Left kidney (tissue), 2 donors: ENCODE measurements around the gene PSMF1. TPM values are rescaled to one million over a fixed set of nuclear protein-coding genes. Genes with fewer than 3 reads are reported as not detected.

ENCODE experiments used
- DNase-seq: peaks from one replicate; pipeline ENCODE4 v3.0.0-alpha.2; 2013
- polyA plus RNA-seq: library from polyadenylated mRNA; unstranded; fragments of 120-200 nt; gene quantifications from one replicate; pipeline ENCODE4 v1.2.1, GENCODE V29; 2013; ENCODE audit not compliant: insufficient read length

PSMF1 gene
- polyA plus RNA-seq, 1 donor, result 111 TPM

- no peak for DNase-seq
Observed at GRCh38 chr20:1188347-1188746, 69.9 kb downstream of the PSMF1 start.

- no peak for DNase-seq
Observed at GRCh38 chr20:1189827-1190226, 71.4 kb downstream of the PSMF1 start.

- no peak for DNase-seq
Observed at GRCh38 chr20:1190847-1191246, 72.4 kb downstream of the PSMF1 start.

DNA sequence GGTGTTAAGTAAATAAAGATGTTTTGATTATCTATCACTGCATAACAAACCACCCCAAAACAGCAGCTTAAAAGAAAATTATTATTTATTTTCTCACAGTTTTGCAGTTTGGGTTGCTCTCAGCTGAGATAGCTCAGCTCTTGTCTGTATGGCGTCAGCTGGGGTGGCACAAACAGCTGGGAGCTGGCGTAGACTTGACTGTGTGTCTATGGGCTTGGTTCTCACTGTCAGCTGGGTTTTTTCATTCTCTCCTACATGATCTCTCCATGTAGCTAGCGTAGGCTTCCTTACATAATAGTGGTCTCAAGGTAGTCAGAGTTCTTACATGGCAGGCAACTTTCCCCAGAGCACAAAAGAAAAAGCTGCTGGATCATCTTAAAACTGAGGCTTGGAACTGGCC lies 72.9 kb downstream of the PSMF1 start:
- no peak for DNase-seq

- no peak for DNase-seq
Observed at GRCh38 chr20:1195226-1195625, 76.8 kb downstream of the PSMF1 start.

GRCh38 chr20:1196634-1197033 lies 78.2 kb downstream of the PSMF1 start:
- DNase-seq, result no peak

DNA sequence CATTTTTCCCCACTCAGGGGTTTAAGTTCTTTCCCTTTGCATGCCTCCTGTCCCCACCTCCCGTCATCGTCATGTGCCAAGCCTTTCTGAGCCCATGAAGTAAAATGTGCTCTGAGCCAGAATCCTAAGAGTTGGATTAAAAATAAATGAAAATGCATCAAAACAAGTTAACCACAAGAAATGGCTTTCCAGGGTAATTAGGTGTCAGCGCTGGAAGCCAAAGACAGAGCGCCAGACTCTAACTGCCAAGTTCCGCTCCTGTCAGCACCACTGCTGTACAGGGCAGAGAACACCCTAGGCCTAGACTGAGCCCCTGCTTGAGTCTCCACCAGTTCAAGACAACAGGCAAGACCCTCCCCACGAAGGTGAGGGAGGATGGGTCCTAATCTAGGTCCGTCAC lies 79.4 kb downstream of the PSMF1 start:
- no peak for DNase-seq

DNA sequence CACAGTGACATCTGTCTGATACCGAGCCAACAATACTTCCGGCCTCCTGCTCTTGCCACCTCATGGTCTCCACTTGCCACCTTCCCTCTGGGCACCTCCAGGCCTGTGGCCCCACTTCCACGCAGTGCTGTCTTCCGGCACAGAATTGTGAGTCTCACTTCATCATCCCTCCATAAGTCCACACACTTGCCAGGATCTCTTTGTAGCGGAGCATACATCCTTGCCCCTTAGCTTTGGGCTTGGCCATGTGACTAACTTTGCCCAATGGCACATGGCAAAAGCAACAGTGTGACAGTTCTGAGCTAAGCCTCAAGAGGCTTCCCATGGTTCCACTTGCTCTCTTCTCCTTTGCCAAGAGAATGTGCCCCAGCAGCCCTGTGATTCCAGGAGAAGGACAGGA lies 80.3 kb downstream of the PSMF1 start:
- DNase-seq, result no peak

DNA sequence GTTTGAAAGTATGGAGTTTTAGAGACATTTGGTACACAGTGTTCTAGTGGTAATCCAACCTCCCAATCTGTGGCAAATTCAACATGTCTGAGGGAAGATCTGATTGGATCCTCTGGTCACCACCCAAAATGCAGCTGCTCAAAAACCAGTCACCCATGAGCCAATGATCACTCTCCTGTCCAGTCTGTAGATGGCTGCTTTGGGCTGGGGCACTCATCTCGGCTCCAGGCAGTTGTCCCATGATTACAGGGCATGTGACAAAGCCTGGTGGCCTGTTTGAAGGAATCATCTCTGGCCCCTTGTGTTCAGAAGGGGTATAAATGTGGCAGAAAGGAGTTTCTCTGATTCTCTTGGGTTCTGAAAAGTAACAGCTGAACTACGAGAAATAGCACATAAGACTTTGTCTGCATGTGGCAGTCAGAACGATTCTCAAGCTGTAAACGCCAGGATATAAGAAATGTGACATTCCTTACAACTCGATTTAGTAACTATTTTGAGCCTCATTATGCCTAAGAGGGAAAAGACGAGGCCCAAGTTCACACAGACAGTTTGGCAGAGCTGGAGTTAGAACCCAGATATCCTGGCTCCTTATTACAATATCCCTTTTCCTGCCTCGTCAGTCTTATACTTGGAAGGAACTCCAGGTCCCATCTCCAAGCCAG lies 80.9 kb downstream of the PSMF1 start:
- DNase-seq, result no peak

DNA sequence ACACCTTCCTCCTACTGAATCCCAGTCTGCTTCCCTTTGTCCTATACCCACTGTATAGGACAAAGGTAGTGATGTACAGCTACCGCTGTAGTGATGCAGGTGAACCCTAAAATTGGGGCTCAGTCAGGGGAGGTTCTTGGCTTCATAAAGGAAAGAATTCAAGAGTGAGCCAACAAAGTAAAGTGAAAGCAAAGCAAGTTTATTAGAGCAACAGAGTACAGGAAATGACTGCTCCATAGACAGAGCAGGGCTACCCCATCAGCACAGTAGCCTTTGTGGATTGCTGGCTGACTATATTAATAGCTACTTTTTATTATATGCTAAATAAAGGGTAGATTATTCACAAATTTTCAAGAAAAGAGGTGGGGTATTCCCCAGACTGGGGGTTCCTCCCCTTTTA lies 81.6 kb downstream of the PSMF1 start:
- DNase-seq, result no peak

DNA sequence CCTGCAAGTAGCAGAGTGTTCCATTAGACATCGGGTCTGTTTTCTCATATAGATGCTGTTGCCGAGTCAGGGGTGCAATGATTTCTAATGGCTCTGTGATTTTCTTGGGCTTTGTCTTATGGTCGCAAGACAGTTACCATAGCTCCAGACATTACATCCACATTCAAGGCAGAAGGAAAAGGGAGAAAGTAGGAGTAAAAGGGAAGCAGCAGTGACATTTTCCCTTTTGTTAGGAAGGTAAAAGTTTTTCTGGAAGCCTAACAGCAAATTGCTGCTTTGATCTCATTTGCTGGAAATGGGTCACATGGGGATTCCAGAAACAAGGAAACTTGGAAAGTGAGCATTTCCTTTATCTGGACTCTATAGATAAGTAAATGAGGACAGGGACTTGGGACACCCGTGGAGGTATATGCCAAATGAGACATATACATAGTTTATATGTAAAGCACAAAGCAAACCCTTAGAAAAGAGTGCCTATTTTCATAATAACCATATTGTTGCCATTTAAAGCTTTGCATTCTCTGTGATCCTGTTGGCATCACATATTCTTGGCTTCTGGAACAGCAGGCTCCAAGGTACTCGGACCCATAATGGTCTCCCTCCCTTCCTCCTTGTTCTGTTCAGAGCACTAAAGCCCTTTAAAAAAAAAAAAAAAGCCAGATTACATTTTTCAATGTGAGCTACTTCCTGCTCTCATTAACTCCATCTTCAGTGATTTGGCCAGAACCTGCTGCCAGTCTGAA lies 84.5 kb downstream of the PSMF1 start, which contains the start of gene C20orf202:
Gene C20orf202 (plus strand): TSS at position 693 of the 743 bp plus-strand sequence. CDS start 132 bp downstream, outside the sequence.
- no peak for DNase-seq

GRCh38 chr20:1203630-1204029 lies 85.2 kb downstream of the PSMF1 start:
- DNase-seq, result no peak

GRCh38 chr20:1204113-1204512 lies 85.7 kb downstream of the PSMF1 start:
- no peak for DNase-seq

- no peak for DNase-seq
Observed at GRCh38 chr20:1204576-1204975, 86.2 kb downstream of the PSMF1 start.

- DNase-seq, result no peak
Observed at GRCh38 chr20:1205802-1206201, 87.4 kb downstream of the PSMF1 start.

DNA sequence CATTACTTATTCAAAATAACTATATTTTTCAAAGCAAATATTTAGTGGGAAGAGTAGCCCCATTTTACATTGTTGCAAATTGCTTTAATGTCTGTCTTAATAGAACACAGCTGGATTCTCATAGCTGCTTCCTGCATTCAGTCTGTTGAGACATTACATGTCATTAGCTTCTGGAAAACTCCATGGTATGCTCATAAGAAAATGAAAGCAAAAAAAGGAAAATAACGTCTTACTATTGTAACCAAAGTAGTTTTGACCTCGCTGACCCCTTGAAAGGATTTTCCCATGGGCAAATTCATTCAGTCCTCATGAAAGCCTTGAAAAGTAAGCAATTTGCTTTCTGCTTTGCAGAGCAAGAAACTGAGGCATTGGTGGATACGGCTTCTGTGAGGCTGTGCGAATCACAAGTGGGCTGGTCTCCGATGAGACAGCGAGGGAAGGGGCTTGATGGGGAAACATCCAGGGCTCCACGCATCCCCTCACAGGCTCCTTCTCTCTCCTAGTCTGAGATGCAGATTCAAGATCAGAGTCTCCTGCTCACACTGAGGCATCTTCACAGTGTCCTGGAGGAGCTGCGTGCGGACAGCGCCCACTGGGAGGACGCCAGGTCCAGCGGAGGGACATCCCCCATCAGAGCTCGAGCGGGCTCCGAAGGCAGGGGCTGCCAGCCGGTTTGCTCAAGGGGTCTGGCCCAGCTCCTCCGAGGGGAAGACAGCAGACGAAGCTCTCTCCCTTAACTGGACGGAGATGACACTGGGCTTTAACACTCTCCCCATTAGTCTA lies 88.2 kb downstream of the PSMF1 start:
- no peak for DNase-seq

- no peak for DNase-seq
Observed at GRCh38 chr20:1207293-1207878, 89.0 kb downstream of the PSMF1 start.

- no peak for DNase-seq
Observed at GRCh38 chr20:1209447-1210387, 91.3 kb downstream of the PSMF1 start.

GRCh38 chr20:1210501-1210900 lies 92.1 kb downstream of the PSMF1 start:
- DNase-seq, result no peak

GRCh38 chr20:1212023-1212422 lies 93.6 kb downstream of the PSMF1 start:
- DNase-seq, result no peak

GRCh38 chr20:1212607-1213396 lies 94.4 kb downstream of the PSMF1 start:
- DNase-seq, result peak; percentile 62
